Endothelial cell of umbilical vein (primary cell): ENCODE results near the gene THSD7B.

Experiments
- EZH2 ChIP-seq: IDR thresholded peaks from 2 replicates; pipeline ENCODE4 v1.6.1; 2012; ENCODE audit warnings: borderline replicate concordance, low read depth, mild to moderate bottlenecking, moderate library complexity, low read length, inconsistent platforms; ENCODE audit not compliant: severe bottlenecking
- FOS ChIP-seq: IDR thresholded peaks from 2 replicates; pipeline ENCODE4 v1.6.1; 2011; ENCODE audit warnings: mild to moderate bottlenecking, low read length, moderate library complexity, borderline replicate concordance; ENCODE audit not compliant: insufficient read depth
- GATA2 ChIP-seq: IDR thresholded peaks from 2 replicates; pipeline ENCODE4 v1.7.0; 2011; ENCODE audit warnings: low read depth, mild to moderate bottlenecking, moderate library complexity, mixed read lengths, low read length; ENCODE audit not compliant: insufficient read length, insufficient read depth
- JUN ChIP-seq: IDR thresholded peaks from 2 replicates; pipeline ENCODE4 v1.6.1; 2011; ENCODE audit warnings: borderline replicate concordance, low read depth; ENCODE audit not compliant: insufficient read length, insufficient read depth
- MYC ChIP-seq: IDR thresholded peaks from one replicate; pipeline ENCODE4 v1.6.1; 2011; ENCODE audit warnings: mild to moderate bottlenecking, low read depth, low read length
- POLR2A ChIP-seq: IDR thresholded peaks from 2 replicates; pipeline ENCODE4 v1.6.1; 2012; ENCODE audit warnings: low read depth, mild to moderate bottlenecking, control low read depth, low read length
- POLR2AphosphoS5 ChIP-seq: IDR thresholded peaks from 2 replicates; pipeline ENCODE4 v1.6.1; 2012; ENCODE audit warnings: low read depth, mild to moderate bottlenecking, control low read depth, low read length, moderate library complexity; ENCODE audit not compliant: insufficient read depth
- TF ChIP-seq, protein P1 (sequence below), 2 donors: IDR thresholded peaks; 1 replicate in 1 of 2; 2 replicates in 1 of 2; pipeline ENCODE4 v1.5.1; 2011; ENCODE audit warnings: low read length in 2 of 2, mild to moderate bottlenecking in 2 of 2, moderate library complexity in 2 of 2, control low read depth in 1 of 2, inconsistent platforms in 1 of 2, low read depth in 1 of 2; ENCODE audit not compliant: insufficient read depth in 1 of 2; ENCODE audit errors: extremely low read depth in 1 of 2
- TF ChIP-seq, protein P2 (sequence below): IDR thresholded peaks from 2 replicates; pipeline ENCODE4 v1.6.1; 2011; ENCODE audit not compliant: insufficient read depth, insufficient read length

DNA sequence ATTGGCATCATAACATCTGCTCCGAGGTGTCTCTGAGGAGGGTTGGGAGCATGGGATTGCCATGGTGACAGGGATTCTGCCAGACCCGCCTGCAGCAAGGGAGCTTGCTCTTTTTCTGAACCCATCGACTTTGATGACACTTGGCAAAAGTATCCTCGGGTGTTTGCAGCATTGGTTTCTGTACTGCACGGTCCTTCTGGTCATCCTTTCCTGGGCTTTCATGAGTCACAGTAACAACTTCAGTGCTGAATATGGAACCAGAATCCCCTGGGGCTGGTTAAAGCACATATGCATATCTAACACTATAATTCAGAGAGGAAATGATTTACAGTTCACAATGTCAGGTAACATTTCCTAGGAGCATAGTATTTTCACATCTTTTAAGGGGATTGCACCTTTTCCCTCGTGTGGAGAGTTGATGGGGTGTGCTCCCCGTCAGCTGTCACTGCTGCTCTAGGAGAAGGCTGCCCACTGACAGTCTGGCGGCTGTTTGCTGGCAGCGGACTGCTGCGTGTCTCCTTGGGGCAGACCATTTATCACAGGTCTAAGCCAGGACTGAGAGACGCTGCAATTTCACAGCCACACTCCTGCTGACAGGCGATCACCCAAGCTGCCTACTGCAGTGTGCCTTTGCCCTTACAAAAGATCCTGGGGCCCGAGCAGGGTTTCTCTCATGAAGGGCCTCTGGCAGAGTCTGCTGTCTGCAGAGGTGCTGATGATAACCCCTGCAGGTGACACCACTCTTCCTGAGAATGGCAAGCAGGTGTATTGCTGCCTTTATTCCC, 425.3 kb downstream of the THSD7B start:
- TF ChIP-seq, protein P1, sequence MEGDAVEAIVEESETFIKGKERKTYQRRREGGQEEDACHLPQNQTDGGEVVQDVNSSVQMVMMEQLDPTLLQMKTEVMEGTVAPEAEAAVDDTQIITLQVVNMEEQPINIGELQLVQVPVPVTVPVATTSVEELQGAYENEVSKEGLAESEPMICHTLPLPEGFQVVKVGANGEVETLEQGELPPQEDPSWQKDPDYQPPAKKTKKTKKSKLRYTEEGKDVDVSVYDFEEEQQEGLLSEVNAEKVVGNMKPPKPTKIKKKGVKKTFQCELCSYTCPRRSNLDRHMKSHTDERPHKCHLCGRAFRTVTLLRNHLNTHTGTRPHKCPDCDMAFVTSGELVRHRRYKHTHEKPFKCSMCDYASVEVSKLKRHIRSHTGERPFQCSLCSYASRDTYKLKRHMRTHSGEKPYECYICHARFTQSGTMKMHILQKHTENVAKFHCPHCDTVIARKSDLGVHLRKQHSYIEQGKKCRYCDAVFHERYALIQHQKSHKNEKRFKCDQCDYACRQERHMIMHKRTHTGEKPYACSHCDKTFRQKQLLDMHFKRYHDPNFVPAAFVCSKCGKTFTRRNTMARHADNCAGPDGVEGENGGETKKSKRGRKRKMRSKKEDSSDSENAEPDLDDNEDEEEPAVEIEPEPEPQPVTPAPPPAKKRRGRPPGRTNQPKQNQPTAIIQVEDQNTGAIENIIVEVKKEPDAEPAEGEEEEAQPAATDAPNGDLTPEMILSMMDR (IDR thresholded peaks at IDR 0.05; ENCODE audit: extremely low read depth in 1 of 2, insufficient read depth in 1 of 2, low read depth in 1 of 2, low read length in 2 of 2) = no peak
- TF ChIP-seq, protein P2, sequence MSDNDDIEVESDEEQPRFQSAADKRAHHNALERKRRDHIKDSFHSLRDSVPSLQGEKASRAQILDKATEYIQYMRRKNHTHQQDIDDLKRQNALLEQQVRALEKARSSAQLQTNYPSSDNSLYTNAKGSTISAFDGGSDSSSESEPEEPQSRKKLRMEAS = no peak
- no peak for TF ChIP-seq EZH2
- no peak for TF ChIP-seq POLR2A
- no peak for TF ChIP-seq JUN
- TF ChIP-seq POLR2AphosphoS5 = no peak
- no peak for TF ChIP-seq FOS
- TF ChIP-seq MYC = no peak
- no peak for TF ChIP-seq GATA2
